ENCODE results near the gene PRAMEF1.

GRCh38 chr1:12778061-12778460 lies 13.1 kb upstream of the PRAMEF1 start:
- TF ChIP-seq POLR2A (IDR thresholded peaks at IDR 0.05; ENCODE audit: low read depth, low read length), result no peak
- TF ChIP-seq TAF1 (IDR thresholded peaks at IDR 0.05; ENCODE audit: borderline replicate concordance, low read depth, low read length), result no peak
